DOHH2 (cell line): ENCODE results near the gene KCNG2.

Source experiments
- H3F3A ChIP-seq: fragments of 200-600 bp; sonication (generic), shearing (Covaris generic); 2 replicates; pipeline ENCODE4 v1.6.0; 2016; ENCODE audit warnings: antibody characterized with exemption, mild to moderate bottlenecking; ENCODE audit not compliant: control insufficient read depth, insufficient read depth
- H3K27ac ChIP-seq: fragments of 200-600 bp; sonication (generic); 2 replicates; pipeline ENCODE4 v1.5.1; 2014; ENCODE audit warnings: low read depth, mild to moderate bottlenecking, low read length, moderate library complexity
- H3K27me3 ChIP-seq: fragments of 200-600 bp; sonication (generic); 2 replicates; pipeline ENCODE4 v1.6.1; 2014; ENCODE audit warnings: mild to moderate bottlenecking, low read length, mixed read lengths; ENCODE audit not compliant: control insufficient read depth
- H3K36me3 ChIP-seq: fragments of 200-600 bp; sonication (generic); 2 replicates; pipeline ENCODE4 v1.6.1; 2014; ENCODE audit warnings: mild to moderate bottlenecking, low read length, moderate library complexity, mixed read lengths; ENCODE audit not compliant: control insufficient read depth
- H3K4me1 ChIP-seq: fragments of 200-600 bp; sonication (generic); 2 replicates; pipeline ENCODE4 v1.6.1; 2014; ENCODE audit warnings: mild to moderate bottlenecking, low read length, mixed read lengths; ENCODE audit not compliant: control insufficient read depth
- H3K4me2 ChIP-seq: fragments of 200-600 bp; sonication (generic); 2 replicates; pipeline ENCODE4 v1.6.0; 2014; ENCODE audit warnings: mild to moderate bottlenecking, low read length, moderate library complexity
- H3K4me3 ChIP-seq: fragments of 200-600 bp; sonication (generic); 2 replicates; pipeline ENCODE4 v1.5.1; 2014; ENCODE audit warnings: mild to moderate bottlenecking, low read length, mixed read lengths
- H3K79me2 ChIP-seq: fragments of 200-600 bp; sonication (generic); 2 replicates; pipeline ENCODE4 v1.6.1; 2014; ENCODE audit warnings: mild to moderate bottlenecking, low read length, mixed read lengths; ENCODE audit not compliant: control insufficient read depth
- H3K9me2 ChIP-seq: fragments of 200-600 bp; sonication (generic); replicated peaks from 2 replicates; pipeline ENCODE4 v1.6.1; 2014; ENCODE audit warnings: mild to moderate bottlenecking, low read length, mixed read lengths; ENCODE audit not compliant: control insufficient read depth
- H3K9me3 ChIP-seq: fragments of 200-600 bp; sonication (generic); 2 replicates; pipeline ENCODE4 v1.6.1; 2014; ENCODE audit warnings: antibody characterized with exemption, low read length, mixed read lengths; ENCODE audit not compliant: control insufficient read depth, insufficient read depth
- H4K20me1 ChIP-seq: fragments of 200-600 bp; sonication (generic); 2 replicates; pipeline ENCODE4 v1.6.0; 2014; ENCODE audit warnings: low read depth, mild to moderate bottlenecking, antibody characterized with exemption, low read length, moderate library complexity; ENCODE audit not compliant: control insufficient read depth, insufficient read depth
- EZH2phosphoT487 ChIP-seq: fragments of 200-600 bp; sonication (generic); IDR thresholded peaks from 2 replicates; pipeline ENCODE4 v1.6.1; 2017; ENCODE audit warnings: borderline replicate concordance, mild to moderate bottlenecking, antibody characterized with exemption, low read length, moderate library complexity, mixed read lengths
- TF ChIP-seq, protein P1 (sequence below): fragments of 200-600 bp; sonication (generic); IDR thresholded peaks from one replicate; pipeline ENCODE4 v1.5.1; 2014; ENCODE audit warnings: antibody characterized with exemption, mild to moderate bottlenecking, low read depth, low read length; ENCODE audit not compliant: poor library complexity, severe bottlenecking

KCNG2 gene

GRCh38 chr18:79812052-79812451, 14.3 kb downstream of the KCNG2 start:
- Histone ChIP-seq H3K9me2 (no peaks in the 10 kb centered on the region), H3K4me3 (no peak overlapping the region), H4K20me1 (no peaks in the 10 kb centered on the region), H3K79me2 (no peaks in the 10 kb centered on the region), H3K4me1 (peaks cover 12% of the 10 kb centered on the region), H3K4me2 (no peak overlapping the region), H3K9me3 (peaks cover 3% of the 10 kb centered on the region; the same call in 1 of the 2 replicates), H3K36me3 (no peaks in the 10 kb centered on the region), H3F3A (no peaks in the 10 kb centered on the region), H3K27me3 (no peaks in the 10 kb centered on the region), H3K27ac (no peak overlapping the region)
- TF ChIP-seq EZH2phosphoT487, result no peak
- TF ChIP-seq, protein P1, sequence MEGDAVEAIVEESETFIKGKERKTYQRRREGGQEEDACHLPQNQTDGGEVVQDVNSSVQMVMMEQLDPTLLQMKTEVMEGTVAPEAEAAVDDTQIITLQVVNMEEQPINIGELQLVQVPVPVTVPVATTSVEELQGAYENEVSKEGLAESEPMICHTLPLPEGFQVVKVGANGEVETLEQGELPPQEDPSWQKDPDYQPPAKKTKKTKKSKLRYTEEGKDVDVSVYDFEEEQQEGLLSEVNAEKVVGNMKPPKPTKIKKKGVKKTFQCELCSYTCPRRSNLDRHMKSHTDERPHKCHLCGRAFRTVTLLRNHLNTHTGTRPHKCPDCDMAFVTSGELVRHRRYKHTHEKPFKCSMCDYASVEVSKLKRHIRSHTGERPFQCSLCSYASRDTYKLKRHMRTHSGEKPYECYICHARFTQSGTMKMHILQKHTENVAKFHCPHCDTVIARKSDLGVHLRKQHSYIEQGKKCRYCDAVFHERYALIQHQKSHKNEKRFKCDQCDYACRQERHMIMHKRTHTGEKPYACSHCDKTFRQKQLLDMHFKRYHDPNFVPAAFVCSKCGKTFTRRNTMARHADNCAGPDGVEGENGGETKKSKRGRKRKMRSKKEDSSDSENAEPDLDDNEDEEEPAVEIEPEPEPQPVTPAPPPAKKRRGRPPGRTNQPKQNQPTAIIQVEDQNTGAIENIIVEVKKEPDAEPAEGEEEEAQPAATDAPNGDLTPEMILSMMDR, result no peak

DNA sequence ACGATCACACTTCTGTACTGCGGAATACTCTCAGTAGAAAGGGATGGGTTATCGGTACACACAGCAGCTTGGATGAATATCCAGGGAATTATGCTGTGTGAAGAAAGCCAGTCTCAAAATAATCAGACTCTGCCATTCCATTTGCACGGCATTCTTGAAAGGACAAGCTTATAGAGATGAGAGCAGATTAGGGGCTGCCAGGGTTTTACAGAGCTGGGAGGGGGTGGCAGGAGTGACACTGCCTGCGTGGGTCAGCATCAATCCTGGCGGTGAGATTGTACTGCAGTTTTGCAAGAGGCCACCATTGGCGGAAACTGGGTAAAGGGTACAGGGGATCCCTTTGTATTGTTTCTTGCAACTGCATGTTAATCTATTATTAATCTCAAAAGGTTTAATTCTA, 16.6 kb downstream of the KCNG2 start:
- Histone ChIP-seq H3K4me1 (peaks cover 35% of the 10 kb centered on the region), H3F3A (no peaks in the 10 kb centered on the region), H3K27me3 (no peaks in the 10 kb centered on the region), H3K27ac (no peak overlapping the region), H3K4me2 (no peak overlapping the region), H3K36me3 (no peaks in the 10 kb centered on the region), H3K9me2 (no peaks in the 10 kb centered on the region), H3K4me3 (no peak overlapping the region), H3K79me2 (no peaks in the 10 kb centered on the region), H3K9me3 (peaks cover 3% of the 10 kb centered on the region; the same call in 1 of the 2 replicates), H4K20me1 (no peaks in the 10 kb centered on the region)
- TF ChIP-seq, protein P1, result no peak
- no peak for TF ChIP-seq EZH2phosphoT487

DNA sequence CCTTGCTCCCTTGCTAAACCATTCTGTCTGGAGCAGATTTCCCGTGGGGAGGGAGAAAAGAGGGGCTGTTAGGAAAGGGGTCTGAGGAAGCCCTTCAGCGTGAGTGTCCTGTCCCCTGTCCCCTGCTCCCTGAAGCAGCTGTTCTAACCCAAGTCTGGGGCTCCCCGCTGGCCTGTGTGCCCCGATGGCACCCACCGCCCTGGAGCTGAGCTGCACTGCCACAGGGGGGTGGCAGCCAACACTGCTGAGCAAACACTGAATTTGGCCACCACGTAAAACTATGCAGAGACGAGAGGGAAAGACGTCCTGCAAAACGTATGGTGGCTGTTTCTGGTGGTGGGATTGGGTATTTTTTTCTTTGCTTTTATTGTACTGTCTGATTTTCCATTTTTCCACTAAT, 17.9 kb downstream of the KCNG2 start:
- Histone ChIP-seq H3K79me2 (no peaks in the 10 kb centered on the region), H3K27me3 (no peaks in the 10 kb centered on the region), H3K27ac (no peak overlapping the region), H3F3A (peaks cover 10% of the 10 kb centered on the region; the same call in 1 of the 2 replicates), H3K9me3 (no peaks in the 10 kb centered on the region), H4K20me1 (no peaks in the 10 kb centered on the region), H3K9me2 (no peaks in the 10 kb centered on the region), H3K4me2 (no peak overlapping the region), H3K4me1 (peaks cover 47% of the 10 kb centered on the region), H3K36me3 (no peaks in the 10 kb centered on the region), H3K4me3 (no peak overlapping the region)
- TF ChIP-seq, protein P1, result no peak
- TF ChIP-seq EZH2phosphoT487, result no peak
